ENCODE measurements around the gene ZBTB48. TPM values are rescaled to one million over a fixed set of nuclear protein-coding genes. Genes with fewer than 3 reads are reported as not detected.
A peak's percentile ranks its signal among the peaks of the same experiment; 100 is the strongest.
"Not testable (repeated sequence)": the region's sequence is repeated elsewhere in the genome, so short reads cannot be mapped to it uniquely, and the experiment has no call there.

ZBTB48 gene
- total RNA-seq, 1 donor from 2014 or later: 20.0 TPM

DNA sequence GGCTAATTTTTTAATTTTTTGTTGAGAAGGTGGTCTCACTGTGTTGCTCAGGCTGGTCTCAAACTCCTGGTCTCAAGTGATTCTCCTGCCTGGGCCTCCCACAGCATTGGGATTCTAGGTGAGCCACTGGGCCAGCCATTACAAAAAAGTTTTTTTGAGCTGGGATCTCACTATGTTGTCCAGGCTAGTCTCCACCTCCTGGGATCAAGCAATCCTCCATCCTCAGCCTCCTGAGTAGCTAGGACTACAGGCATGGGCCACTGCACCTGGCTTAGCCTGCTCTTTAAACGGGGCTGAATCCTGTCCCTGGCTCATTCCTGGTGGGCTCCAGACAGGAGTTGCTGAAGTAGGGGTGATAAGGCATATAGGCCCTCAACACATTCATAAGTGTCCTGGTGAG, 22.2 kb upstream of the ZBTB48 start:
- FAIRE-seq (no peak), DNase-seq (ENCODE audit: low read depth) (no peak)
- no peaks in the 10 kb centered on the region for H3K9me3 ChIP-seq (ENCODE audit: insufficient read depth, low read depth, low read length)
- no peak overlapping the region for H2AFZ ChIP-seq (ENCODE audit: low read depth, low read length)
- peaks cover 18% of the 10 kb centered on the region for H3K79me2 ChIP-seq (ENCODE audit: insufficient read depth, low read length)
- Mint-ChIP-seq H3K27ac (ENCODE audit: unreplicated experiment) (peak overlapping the region; percentile 7), H3K36me3 (ENCODE audit: low read depth, unreplicated experiment) (peaks cover 3% of the 10 kb centered on the region), H3K27me3 (ENCODE audit: low read depth, unreplicated experiment) (no peaks in the 10 kb centered on the region), H3K4me1 (ENCODE audit: low read depth, unreplicated experiment) (peaks cover 5% of the 10 kb centered on the region), H3K9me3 (ENCODE audit: unreplicated experiment) (peaks cover 5% of the 10 kb centered on the region), H3K4me3 (ENCODE audit: unreplicated experiment) (no peak overlapping the region)
- no peak overlapping the region for H3K4me3 ChIP-seq (ENCODE audit: insufficient read depth, low read depth, low read length)
- H3K27ac ChIP-seq (ENCODE audit: low read depth, low read length): no peak overlapping the region
- TF ChIP-seq, protein P1, sequence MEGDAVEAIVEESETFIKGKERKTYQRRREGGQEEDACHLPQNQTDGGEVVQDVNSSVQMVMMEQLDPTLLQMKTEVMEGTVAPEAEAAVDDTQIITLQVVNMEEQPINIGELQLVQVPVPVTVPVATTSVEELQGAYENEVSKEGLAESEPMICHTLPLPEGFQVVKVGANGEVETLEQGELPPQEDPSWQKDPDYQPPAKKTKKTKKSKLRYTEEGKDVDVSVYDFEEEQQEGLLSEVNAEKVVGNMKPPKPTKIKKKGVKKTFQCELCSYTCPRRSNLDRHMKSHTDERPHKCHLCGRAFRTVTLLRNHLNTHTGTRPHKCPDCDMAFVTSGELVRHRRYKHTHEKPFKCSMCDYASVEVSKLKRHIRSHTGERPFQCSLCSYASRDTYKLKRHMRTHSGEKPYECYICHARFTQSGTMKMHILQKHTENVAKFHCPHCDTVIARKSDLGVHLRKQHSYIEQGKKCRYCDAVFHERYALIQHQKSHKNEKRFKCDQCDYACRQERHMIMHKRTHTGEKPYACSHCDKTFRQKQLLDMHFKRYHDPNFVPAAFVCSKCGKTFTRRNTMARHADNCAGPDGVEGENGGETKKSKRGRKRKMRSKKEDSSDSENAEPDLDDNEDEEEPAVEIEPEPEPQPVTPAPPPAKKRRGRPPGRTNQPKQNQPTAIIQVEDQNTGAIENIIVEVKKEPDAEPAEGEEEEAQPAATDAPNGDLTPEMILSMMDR (IDR thresholded peaks at IDR 0.05; ENCODE audit: insufficient read depth, low read depth, low read length): no peak
- no peak for TF ChIP-seq EZH2 (IDR thresholded peaks at IDR 0.05; ENCODE audit: insufficient read depth, low read length)
- H3K9ac ChIP-seq (ENCODE audit: low read length): no peak overlapping the region
- H3K36me3 ChIP-seq (ENCODE audit: insufficient read depth, low read length): no peaks in the 10 kb centered on the region
- peaks cover 8% of the 10 kb centered on the region for H4K20me1 ChIP-seq (ENCODE audit: insufficient read depth, low read length)
- no peak overlapping the region for H3K4me2 ChIP-seq (ENCODE audit: low read length)
- peaks cover 14% of the 10 kb centered on the region for H3K4me1 ChIP-seq (ENCODE audit: insufficient read depth, low read length)
- H3K27me3 ChIP-seq (ENCODE audit: insufficient read depth, low read length): peaks cover under 1% of the 10 kb centered on the region

GRCh38 chr1:6559161-6559560, 20.6 kb upstream of the ZBTB48 start:
- not testable (repeated sequence) for H3K27me3 ChIP-seq (ENCODE audit: insufficient read depth, low read length); H3K36me3 Mint-ChIP-seq (ENCODE audit: low read depth, unreplicated experiment); H3K4me1 Mint-ChIP-seq (ENCODE audit: low read depth, unreplicated experiment); H3K4me1 ChIP-seq (ENCODE audit: insufficient read depth, low read length); H3K9me3 Mint-ChIP-seq (ENCODE audit: unreplicated experiment); H3K27ac ChIP-seq (ENCODE audit: low read depth, low read length); DNase-seq (ENCODE audit: low read depth); H4K20me1 ChIP-seq (ENCODE audit: insufficient read depth, low read length); H3K4me3 Mint-ChIP-seq (ENCODE audit: unreplicated experiment); H3K27ac Mint-ChIP-seq (ENCODE audit: unreplicated experiment); H3K9me3 ChIP-seq (ENCODE audit: insufficient read depth, low read depth, low read length); FAIRE-seq; H2AFZ ChIP-seq (ENCODE audit: low read depth, low read length); H3K27me3 Mint-ChIP-seq (ENCODE audit: low read depth, unreplicated experiment); H3K4me2 ChIP-seq (ENCODE audit: low read length); H3K4me3 ChIP-seq (ENCODE audit: insufficient read depth, low read depth, low read length); H3K79me2 ChIP-seq (ENCODE audit: insufficient read depth, low read length); H3K36me3 ChIP-seq (ENCODE audit: insufficient read depth, low read length); H3K9ac ChIP-seq (ENCODE audit: low read length)

DNA sequence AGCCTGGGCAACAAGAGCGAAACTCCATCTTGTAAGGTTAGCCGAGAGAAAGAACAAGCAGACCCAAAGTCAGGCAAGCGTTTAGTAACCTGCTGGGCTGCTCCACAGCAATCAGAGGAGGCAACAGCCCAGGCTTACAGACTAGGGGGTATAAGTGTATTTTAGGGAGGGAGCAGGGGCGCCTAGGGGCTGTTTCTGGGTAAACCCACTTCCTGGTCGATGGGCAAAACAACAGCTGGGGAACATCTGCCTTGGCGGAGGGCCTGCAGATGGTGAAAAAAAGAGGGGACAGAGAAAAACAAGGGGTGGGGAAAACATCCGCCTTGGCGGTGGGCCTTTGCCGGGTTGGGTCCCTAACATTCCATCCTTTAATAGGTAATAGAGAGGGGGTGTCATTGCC, 19.5 kb upstream of the ZBTB48 start:
- FAIRE-seq: no peak
- Histone ChIP-seq H3K4me2 (ENCODE audit: low read length) (no peak overlapping the region), H3K36me3 (ENCODE audit: insufficient read depth, low read length) (no peaks in the 10 kb centered on the region), H3K27me3 (ENCODE audit: insufficient read depth, low read length) (peaks cover 12% of the 10 kb centered on the region), H3K27ac (ENCODE audit: low read depth, low read length) (no peak overlapping the region), H2AFZ (ENCODE audit: low read depth, low read length) (no peak overlapping the region), H3K9me3 (ENCODE audit: insufficient read depth, low read depth, low read length) (no peaks in the 10 kb centered on the region), H3K4me1 (ENCODE audit: insufficient read depth, low read length) (peaks cover under 1% of the 10 kb centered on the region), H4K20me1 (ENCODE audit: insufficient read depth, low read length) (no peaks in the 10 kb centered on the region), H3K4me3 (ENCODE audit: insufficient read depth, low read depth, low read length) (no peak overlapping the region), H3K9ac (ENCODE audit: low read length) (no peak overlapping the region), H3K79me2 (ENCODE audit: insufficient read depth, low read length) (no peaks in the 10 kb centered on the region)
- Mint-ChIP-seq H3K4me3 (ENCODE audit: unreplicated experiment) (no peak overlapping the region), H3K4me1 (ENCODE audit: low read depth, unreplicated experiment) (no peaks in the 10 kb centered on the region), H3K27ac (ENCODE audit: unreplicated experiment) (no peak overlapping the region), H3K36me3 (ENCODE audit: low read depth, unreplicated experiment) (peaks cover 3% of the 10 kb centered on the region), H3K27me3 (ENCODE audit: low read depth, unreplicated experiment) (no peaks in the 10 kb centered on the region), H3K9me3 (ENCODE audit: unreplicated experiment) (peaks cover 5% of the 10 kb centered on the region)
- no peak for DNase-seq (ENCODE audit: low read depth)
- TF ChIP-seq EZH2 (IDR thresholded peaks at IDR 0.05; ENCODE audit: insufficient read depth, low read length): no peak
- TF ChIP-seq, protein P1 (IDR thresholded peaks at IDR 0.05; ENCODE audit: insufficient read depth, low read depth, low read length): no peak

All from astrocyte (in vitro differentiated cells and primary cell).